GM19455 (cell line): Measurements from ENCODE around the gene TAF3.
"Not testable (repeated sequence)": the region's sequence is repeated elsewhere in the genome, so short reads cannot be mapped to it uniquely, and the experiment has no call there.

Experiments used
- ATAC-seq: cut with Tn5 transposase; IDR thresholded peaks from one replicate; pipeline ENCODE4 v1.9.1; 2021; ENCODE audit not compliant: unreplicated experiment

TAF3 gene

GRCh38 chr10:8026349-8027259, 208.3 kb downstream of the TAF3 start:
- ATAC-seq = no peak

GRCh38 chr10:8031211-8031610, 212.9 kb downstream of the TAF3 start:
- ATAC-seq = not testable (repeated sequence)

GRCh38 chr10:8032558-8032957, 214.3 kb downstream of the TAF3 start:
- ATAC-seq = no peak

- no peak for ATAC-seq
Observed at GRCh38 chr10:8033812-8034465, 215.6 kb downstream of the TAF3 start.

- ATAC-seq = no peak
Observed at GRCh38 chr10:8034466-8035005, 216.2 kb downstream of the TAF3 start.

- no peak for ATAC-seq
Observed at GRCh38 chr10:8035006-8035640, 216.8 kb downstream of the TAF3 start.

- no peak for ATAC-seq
Observed at GRCh38 chr10:8035641-8036470, 217.6 kb downstream of the TAF3 start.

GRCh38 chr10:8036506-8037198, 218.3 kb downstream of the TAF3 start:
- ATAC-seq = no peak

GRCh38 chr10:8037199-8037801, 219.0 kb downstream of the TAF3 start:
- no peak for ATAC-seq

GRCh38 chr10:8037941-8038894, 219.9 kb downstream of the TAF3 start:
- no peak for ATAC-seq

GRCh38 chr10:8039321-8039881, 221.1 kb downstream of the TAF3 start:
- no peak for ATAC-seq

- ATAC-seq = no peak
Observed at GRCh38 chr10:8040651-8041050, 222.3 kb downstream of the TAF3 start.

GRCh38 chr10:8041284-8041991, 223.1 kb downstream of the TAF3 start:
- ATAC-seq = no peak

- no peak for ATAC-seq
Observed at GRCh38 chr10:8041992-8042720, 223.9 kb downstream of the TAF3 start.

- no peak for ATAC-seq
Observed at GRCh38 chr10:8042721-8043568, 224.6 kb downstream of the TAF3 start.
